Activated naive CD8-positive, alpha-beta T cell treated with anti-CD3 and anti-CD28 coated beads for 36 hours (primary cell): ENCODE measurements around the gene FANCC. TPM values are rescaled to one million over a fixed set of nuclear protein-coding genes. Genes with fewer than 3 reads are reported as not detected.

ENCODE experiments used
- DNase-seq: peaks from one replicate; pipeline ENCODE4 v3.0.0; 2021
- H3K27ac Mint-ChIP-seq: one replicate; pipeline ENCODE4 v1.8.0; 2022; ENCODE audit warnings: mild to moderate bottlenecking, moderate library complexity, mixed read lengths
- H3K27me3 Mint-ChIP-seq: one replicate; pipeline ENCODE4 v1.8.0; 2022; ENCODE audit warnings: mild to moderate bottlenecking, mixed read lengths
- H3K36me3 Mint-ChIP-seq: one replicate; pipeline ENCODE4 v1.8.0; 2021; ENCODE audit warnings: mild to moderate bottlenecking, mixed read lengths
- H3K4me1 Mint-ChIP-seq: one replicate; pipeline ENCODE4 v1.8.0; 2021; ENCODE audit warnings: mixed read lengths
- H3K4me3 Mint-ChIP-seq: one replicate; pipeline ENCODE4 v1.8.0; 2022; ENCODE audit warnings: mild to moderate bottlenecking, moderate library complexity, mixed read lengths
- H3K9me3 Mint-ChIP-seq: one replicate; pipeline ENCODE4 v1.8.0; 2022; ENCODE audit warnings: mixed read lengths
- total RNA-seq, 2 experiments: library from RNA; stranded (reverse); gene quantifications; one replicate each; pipeline ENCODE4 v1.2.3, GENCODE V29; 2021

The FANCC gene
- total RNA-seq, 2 experiments from 2014 or later = 16.0 to 16.5 TPM

DNA sequence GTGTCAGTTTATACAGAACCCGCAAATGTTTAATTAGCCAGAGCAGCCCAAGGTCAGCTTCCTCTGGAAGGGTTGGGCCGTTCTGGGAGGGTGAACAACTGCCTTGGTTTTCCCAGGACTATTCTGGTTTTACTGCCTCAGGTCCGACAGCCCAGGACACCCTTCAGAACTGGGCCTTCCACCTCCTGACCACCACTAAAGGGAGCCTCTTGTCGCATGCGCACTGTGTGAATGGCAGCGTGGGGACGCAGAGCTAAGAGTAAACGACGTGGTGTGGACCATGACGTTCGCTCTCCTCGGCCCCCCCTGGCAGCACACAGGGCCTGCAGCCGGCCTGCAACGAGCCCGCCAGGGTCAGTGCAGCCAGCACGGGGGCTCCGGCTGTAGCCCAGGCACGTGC is 214.9 kb downstream of the FANCC start:
- H3K4me1 Mint-ChIP-seq = no peaks in the 10 kb centered on the region
- no peak overlapping the region for H3K4me3 Mint-ChIP-seq
- H3K9me3 Mint-ChIP-seq = no peaks in the 10 kb centered on the region
- no peaks in the 10 kb centered on the region for H3K27me3 Mint-ChIP-seq
- no peak overlapping the region for H3K27ac Mint-ChIP-seq
- H3K36me3 Mint-ChIP-seq = no peaks in the 10 kb centered on the region
- no peak for DNase-seq

DNA sequence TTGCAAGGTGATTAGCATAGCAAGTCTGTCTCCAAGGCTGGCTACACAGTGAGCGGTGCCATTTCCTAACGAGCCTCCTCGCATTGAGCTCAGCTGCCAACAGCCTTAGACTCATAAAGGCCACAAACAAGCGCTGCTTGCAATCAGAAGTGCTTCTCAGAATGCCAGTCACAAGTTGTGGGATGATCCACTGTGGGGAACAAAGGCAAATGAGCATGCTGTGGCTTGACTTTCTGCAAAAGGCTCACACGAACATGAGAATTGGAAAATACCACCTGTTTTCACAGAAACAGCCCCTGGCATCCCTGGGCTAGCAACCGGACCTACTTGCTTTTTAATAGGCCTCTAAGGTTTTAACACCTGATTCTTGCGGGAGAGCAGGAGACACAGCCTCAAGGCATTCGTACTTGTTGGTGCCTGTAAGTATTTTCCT is 215.5 kb downstream of the FANCC start:
- Mint-ChIP-seq H3K36me3 (no peaks in the 10 kb centered on the region), H3K27me3 (no peaks in the 10 kb centered on the region), H3K27ac (no peak overlapping the region), H3K9me3 (no peaks in the 10 kb centered on the region), H3K4me3 (no peak overlapping the region), H3K4me1 (no peaks in the 10 kb centered on the region)
- no peak for DNase-seq

DNA sequence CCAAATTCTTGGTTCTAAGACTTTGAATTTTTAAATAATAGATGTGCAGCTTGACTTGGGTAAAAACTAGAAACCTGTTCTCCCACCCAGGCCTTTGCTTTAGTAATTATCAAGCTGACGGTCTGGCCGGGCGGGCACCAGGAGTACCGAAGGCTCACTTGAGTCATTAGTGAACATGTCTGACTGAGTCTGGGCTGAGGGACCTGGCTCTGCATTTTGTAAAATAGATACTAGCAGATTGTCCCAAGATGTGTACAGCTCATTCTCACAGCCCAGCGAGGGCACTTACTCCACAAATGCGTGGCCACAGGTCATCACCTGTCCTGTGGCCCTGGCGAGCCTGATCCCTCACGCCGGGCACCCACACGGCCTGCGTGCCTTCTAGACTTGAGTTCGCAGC is 216.2 kb downstream of the FANCC start:
- H3K4me3 Mint-ChIP-seq = no peak overlapping the region
- no peaks in the 10 kb centered on the region for H3K36me3 Mint-ChIP-seq

DNA sequence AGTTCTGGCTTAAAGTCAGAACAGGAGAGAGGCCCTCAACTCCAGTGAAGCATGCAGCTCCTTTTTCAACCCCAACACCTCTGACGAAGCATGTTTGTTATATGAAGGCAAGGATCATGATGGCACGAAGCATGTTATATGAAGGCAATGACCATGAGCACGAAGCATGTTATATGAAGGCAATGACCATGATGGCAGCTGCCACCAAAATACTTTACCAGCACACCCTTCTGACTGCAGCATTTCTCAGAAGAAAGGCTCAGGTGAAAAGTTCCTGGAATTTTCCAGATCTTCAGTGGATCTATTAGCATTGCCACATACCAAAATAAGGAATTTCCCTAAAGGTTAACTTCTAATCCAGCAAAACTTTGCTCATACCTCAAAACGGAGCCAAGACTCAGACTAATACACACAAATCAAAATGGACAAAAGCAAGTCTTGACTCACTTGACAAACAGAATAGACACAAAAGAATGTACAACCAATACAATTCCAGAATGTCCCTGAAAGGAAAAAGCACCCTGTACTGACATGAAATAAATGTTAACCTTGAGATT is 217.4 kb downstream of the FANCC start:
- no peaks in the 10 kb centered on the region for H3K4me1 Mint-ChIP-seq
- no peaks in the 10 kb centered on the region for H3K36me3 Mint-ChIP-seq
- no peak for DNase-seq
- H3K4me3 Mint-ChIP-seq = no peak overlapping the region
- no peak overlapping the region for H3K27ac Mint-ChIP-seq
- H3K27me3 Mint-ChIP-seq = no peaks in the 10 kb centered on the region
- H3K9me3 Mint-ChIP-seq = no peaks in the 10 kb centered on the region

More for the DNA sequence above, 216.2 kb downstream of the FANCC start:
- H3K27me3 Mint-ChIP-seq = no peaks in the 10 kb centered on the region
- H3K27ac Mint-ChIP-seq = no peak overlapping the region
- no peak for DNase-seq
- no peaks in the 10 kb centered on the region for H3K4me1 Mint-ChIP-seq
- H3K9me3 Mint-ChIP-seq = no peaks in the 10 kb centered on the region

DNA sequence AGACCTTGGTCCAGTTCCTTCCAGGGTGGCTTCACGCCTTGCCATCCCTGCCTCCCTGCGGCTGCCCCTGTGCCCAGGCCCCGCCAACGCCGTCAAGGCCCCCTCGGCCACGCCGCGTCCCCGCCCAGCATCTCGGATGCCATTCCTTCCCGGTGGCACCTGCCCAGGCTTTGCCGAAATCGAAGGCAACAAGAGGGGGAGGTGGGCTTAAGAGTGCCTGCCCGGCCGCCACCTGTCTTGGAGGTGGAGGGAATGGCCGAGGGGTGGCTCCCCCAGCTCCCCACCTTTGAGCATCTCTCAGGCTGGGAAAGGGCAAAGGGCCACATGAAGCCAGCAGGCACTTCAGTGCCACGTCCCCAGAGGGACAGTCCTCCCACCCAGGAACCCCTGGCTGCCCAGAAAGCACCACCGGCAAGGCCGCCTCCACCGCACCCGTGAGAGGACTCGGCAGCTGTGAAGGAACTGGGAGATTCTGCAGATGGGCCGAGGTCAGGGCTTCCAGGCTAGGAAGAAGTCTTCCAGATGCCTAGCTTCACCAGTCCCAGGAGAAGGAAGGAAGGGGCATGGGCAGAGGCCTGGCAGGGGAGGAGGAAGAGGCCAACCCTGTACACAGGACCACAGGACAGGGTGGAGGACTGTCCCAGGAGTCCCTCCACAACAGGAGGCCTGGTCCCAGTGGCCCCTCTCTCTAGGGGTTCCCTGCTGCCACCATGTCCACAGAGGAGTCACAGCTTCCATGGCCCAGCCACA is 218.0 kb downstream of the FANCC start:
- Mint-ChIP-seq H3K27me3 (no peaks in the 10 kb centered on the region), H3K9me3 (no peaks in the 10 kb centered on the region), H3K27ac (no peak overlapping the region), H3K36me3 (no peaks in the 10 kb centered on the region), H3K4me3 (no peak overlapping the region), H3K4me1 (no peaks in the 10 kb centered on the region)
- no peak for DNase-seq

DNA sequence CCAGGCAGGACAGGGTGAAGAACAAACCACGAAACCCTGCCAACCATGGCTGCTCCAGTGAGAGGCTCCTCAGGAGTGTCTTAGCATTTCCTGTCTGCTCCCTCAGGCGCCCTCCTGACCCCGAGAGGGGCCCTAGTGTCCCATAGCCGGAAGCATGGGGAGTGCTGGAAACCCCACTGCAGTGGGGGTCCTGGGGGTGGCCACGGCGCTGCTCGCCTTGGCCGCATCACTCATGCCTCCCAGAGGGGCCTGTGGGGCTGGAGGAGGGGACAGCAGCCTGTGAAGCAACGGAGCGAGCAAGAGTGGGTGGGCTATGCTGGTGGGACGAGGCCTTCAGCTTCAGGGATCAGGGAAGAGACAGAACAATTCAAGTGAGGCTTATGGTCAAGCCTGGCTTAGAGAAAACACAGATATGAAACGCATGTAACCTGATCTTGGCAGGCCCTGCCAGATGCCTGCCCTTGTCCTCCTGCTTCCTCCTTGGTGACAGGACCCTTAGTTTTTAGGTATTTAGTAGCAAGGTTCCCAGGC is 219.1 kb downstream of the FANCC start:
- Mint-ChIP-seq H3K9me3 (no peaks in the 10 kb centered on the region), H3K27me3 (no peaks in the 10 kb centered on the region), H3K27ac (no peak overlapping the region), H3K4me1 (no peaks in the 10 kb centered on the region), H3K4me3 (no peak overlapping the region), H3K36me3 (no peaks in the 10 kb centered on the region)
- no peak for DNase-seq

DNA sequence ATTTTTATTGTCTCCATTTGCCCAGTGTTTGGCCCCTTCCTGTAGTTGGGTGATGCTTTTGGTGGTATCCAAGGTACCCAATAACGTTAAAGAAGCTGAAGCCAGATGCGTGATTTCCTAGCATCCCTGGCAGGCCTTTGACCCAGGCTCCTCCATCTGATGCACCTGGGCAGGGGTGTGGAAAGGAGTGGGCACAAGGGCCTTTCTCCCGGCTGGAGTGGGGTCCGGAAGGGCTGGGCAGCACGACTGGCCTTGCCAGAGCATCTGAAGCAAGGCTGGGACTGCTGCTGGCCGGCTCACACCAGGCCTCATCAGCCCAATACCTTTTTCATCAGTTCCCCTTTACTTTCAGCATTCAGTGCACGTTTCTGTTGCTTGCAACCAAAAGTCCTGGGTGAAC is 220.2 kb downstream of the FANCC start:
- H3K9me3 Mint-ChIP-seq = no peaks in the 10 kb centered on the region
- DNase-seq = no peak
- peaks cover 7% of the 10 kb centered on the region for H3K4me1 Mint-ChIP-seq
- no peaks in the 10 kb centered on the region for H3K36me3 Mint-ChIP-seq
- no peaks in the 10 kb centered on the region for H3K27me3 Mint-ChIP-seq
- no peak overlapping the region for H3K27ac Mint-ChIP-seq
- no peak overlapping the region for H3K4me3 Mint-ChIP-seq

DNA sequence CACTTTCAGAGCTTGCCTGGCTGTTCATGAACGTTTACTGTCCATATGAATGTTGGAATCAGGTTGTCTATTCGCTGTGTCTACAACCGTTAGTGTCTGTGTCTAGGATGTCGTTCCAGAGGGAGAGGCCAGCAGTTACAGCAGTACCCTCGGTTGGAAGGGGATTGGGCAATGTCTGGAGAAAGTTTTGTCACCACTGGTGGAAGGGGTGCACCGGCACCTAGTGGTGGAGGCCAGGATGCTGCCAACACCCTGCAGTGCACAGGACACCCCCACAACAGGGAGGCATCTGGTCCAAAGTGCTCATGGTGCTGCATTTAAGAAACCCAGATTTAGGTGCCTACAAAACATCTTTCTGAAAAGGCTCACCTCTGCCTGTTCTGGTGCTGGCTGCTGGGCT is 220.7 kb downstream of the FANCC start:
- no peaks in the 10 kb centered on the region for H3K9me3 Mint-ChIP-seq
- no peak overlapping the region for H3K27ac Mint-ChIP-seq
- no peaks in the 10 kb centered on the region for H3K36me3 Mint-ChIP-seq
- peaks cover 9% of the 10 kb centered on the region for H3K4me1 Mint-ChIP-seq
- H3K4me3 Mint-ChIP-seq = no peak overlapping the region
- no peak for DNase-seq
- H3K27me3 Mint-ChIP-seq = no peaks in the 10 kb centered on the region

DNA sequence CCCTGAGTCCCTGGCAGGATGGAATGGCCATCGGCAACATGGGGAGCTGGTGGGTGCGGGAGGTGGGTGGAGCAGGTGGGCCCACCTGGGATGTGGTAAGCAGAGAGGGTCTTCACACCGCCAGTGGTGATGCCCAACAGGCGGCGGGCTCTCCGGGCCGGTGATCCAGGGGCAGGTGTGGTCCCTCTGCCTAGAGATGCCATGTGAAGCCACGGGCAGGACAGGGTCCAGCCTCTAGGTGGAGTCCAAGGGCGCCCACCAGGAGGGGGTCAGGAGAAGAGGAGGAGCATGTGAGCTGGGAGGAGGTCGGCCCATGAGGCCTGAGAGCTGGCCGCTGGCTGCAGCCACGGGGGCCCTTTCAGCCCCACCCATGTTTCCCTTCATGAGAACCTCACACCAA is 221.1 kb downstream of the FANCC start:
- no peak overlapping the region for H3K27ac Mint-ChIP-seq
- H3K27me3 Mint-ChIP-seq = no peaks in the 10 kb centered on the region
- no peak for DNase-seq
- peaks cover 11% of the 10 kb centered on the region for H3K4me1 Mint-ChIP-seq
- H3K9me3 Mint-ChIP-seq = no peaks in the 10 kb centered on the region
- H3K36me3 Mint-ChIP-seq = no peaks in the 10 kb centered on the region
- no peak overlapping the region for H3K4me3 Mint-ChIP-seq

DNA sequence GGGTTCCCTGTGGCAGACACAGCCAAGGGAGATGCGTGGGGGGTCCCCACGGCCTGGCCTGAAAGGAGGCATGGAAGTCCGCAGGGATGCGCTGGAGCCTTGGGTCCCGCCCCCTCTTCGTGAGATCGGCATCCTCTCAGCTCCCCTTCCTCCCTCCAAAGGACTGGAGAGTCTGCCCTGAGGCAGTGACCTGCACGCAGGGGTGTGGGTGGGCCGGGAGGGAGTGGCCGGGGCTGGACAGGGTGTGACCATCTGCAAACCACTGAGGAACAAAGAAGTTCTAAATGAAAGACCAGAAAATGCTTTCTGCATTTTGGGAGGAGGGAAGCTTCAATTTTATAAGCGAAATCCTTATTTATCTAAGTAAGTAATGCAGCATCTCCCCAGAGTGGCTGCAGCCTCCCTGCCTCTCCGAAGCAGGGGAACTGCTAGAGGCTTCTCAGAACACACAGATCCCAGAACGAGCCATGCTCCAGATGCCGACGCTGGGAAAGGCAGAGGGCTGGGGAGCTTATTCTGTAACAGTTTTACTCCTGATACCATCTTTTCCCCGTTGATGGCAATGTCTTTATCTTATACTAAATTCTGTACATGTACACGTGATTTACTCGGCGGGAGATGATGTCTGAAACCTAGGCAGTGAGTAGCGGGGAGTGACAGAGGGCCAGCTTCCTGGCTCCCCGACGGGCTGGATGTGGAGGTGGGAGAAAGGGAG is 221.7 kb downstream of the FANCC start:
- no peaks in the 10 kb centered on the region for H3K36me3 Mint-ChIP-seq
- peaks cover 11% of the 10 kb centered on the region for H3K4me1 Mint-ChIP-seq
- H3K27ac Mint-ChIP-seq = no peak overlapping the region
- H3K4me3 Mint-ChIP-seq = no peak overlapping the region
- H3K27me3 Mint-ChIP-seq = no peaks in the 10 kb centered on the region
- no peaks in the 10 kb centered on the region for H3K9me3 Mint-ChIP-seq
- no peak for DNase-seq

DNA sequence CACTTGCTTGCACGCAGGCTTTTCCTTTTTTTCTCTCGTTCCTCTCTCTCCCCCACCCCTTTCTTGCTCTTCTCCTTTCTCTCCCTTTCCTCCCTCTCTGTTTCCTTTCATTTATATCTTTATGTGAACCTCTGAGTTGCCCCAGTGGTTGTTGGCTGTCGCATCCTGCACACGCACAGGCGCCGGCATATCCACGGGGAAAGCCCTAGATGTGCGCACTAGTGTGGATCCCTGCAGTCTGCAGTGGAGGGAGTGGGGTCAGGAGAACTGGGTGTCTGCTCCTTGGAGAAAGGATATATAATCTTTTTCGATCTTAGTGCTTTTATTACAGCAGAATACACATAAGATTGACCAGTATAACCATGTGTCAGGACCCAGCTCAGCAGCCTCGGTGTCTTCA is 223.5 kb downstream of the FANCC start:
- no peaks in the 10 kb centered on the region for H3K36me3 Mint-ChIP-seq
- no peaks in the 10 kb centered on the region for H3K9me3 Mint-ChIP-seq
- DNase-seq = no peak
- H3K27ac Mint-ChIP-seq = no peak overlapping the region
- H3K4me3 Mint-ChIP-seq = no peak overlapping the region
- peaks cover 11% of the 10 kb centered on the region for H3K4me1 Mint-ChIP-seq
- H3K27me3 Mint-ChIP-seq = no peaks in the 10 kb centered on the region

DNA sequence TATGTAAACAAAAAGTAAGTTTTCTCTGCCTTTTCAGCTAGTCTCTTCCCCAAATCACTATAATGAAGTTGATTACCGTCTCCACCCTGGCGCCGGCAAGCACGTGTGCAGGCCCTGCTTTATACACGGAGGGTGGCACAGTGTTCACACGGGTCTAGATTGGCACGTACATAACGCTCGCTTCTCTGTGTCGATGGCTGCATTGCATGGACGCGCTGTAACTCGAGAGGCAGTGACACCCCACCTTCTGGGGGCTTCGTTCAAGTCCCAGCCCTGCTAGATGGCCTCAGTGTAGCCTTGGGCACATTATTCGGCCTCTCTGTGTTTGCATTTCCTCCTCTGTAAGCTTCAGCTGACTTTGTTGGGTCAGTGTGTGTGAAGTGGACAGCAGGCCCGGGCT is 223.9 kb downstream of the FANCC start:
- H3K4me1 Mint-ChIP-seq = peaks cover 11% of the 10 kb centered on the region

DNA sequence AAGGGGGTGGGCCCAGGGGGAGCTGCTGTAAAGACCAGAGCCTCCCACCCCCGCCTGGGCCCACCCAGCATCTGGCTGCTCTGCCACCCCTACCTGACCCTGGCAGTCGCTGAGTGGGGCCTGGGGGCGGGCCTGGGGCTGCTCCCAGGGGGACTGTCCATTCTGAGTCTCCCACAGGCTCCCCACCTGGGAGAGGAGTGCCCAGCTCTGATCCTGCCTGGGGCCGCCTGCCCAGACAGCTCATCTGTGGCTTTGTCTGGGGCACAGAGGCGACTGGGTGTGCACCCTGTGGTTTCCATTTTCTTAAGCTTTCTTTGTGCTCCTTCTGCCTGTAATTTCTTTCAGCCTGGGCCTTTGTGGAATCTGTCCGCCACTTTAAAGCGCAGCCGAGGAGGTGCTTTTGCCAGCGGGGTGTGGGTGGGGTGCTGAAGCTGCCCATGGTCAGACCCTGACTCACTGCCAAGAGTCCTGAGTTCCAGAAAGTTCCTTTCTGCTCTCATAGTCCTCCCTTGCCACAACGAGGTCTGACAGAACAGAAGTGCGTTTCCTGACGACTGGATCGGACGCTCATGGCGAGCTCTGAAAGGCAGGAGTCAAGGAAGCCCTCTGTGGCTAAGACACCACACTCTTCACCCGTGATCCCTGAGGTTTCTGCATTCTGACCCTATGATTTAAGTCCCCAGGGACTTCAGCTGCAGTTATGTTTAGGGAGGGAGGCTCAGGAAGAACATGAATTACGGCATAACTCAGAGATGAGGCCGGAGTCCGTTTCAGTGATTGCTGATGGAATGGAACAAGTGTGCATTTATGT is 225.0 kb downstream of the FANCC start:
- H3K4me3 Mint-ChIP-seq = no peak overlapping the region
- H3K27ac Mint-ChIP-seq = no peak overlapping the region
- no peak for DNase-seq
- peaks cover 11% of the 10 kb centered on the region for H3K4me1 Mint-ChIP-seq
- no peaks in the 10 kb centered on the region for H3K9me3 Mint-ChIP-seq
- H3K36me3 Mint-ChIP-seq = no peaks in the 10 kb centered on the region
- H3K27me3 Mint-ChIP-seq = no peaks in the 10 kb centered on the region

More for the DNA sequence above, 223.9 kb downstream of the FANCC start:
- no peak for DNase-seq
- H3K27me3 Mint-ChIP-seq = no peaks in the 10 kb centered on the region
- no peak overlapping the region for H3K27ac Mint-ChIP-seq
- H3K9me3 Mint-ChIP-seq = no peaks in the 10 kb centered on the region
- no peaks in the 10 kb centered on the region for H3K36me3 Mint-ChIP-seq
- no peak overlapping the region for H3K4me3 Mint-ChIP-seq

DNA sequence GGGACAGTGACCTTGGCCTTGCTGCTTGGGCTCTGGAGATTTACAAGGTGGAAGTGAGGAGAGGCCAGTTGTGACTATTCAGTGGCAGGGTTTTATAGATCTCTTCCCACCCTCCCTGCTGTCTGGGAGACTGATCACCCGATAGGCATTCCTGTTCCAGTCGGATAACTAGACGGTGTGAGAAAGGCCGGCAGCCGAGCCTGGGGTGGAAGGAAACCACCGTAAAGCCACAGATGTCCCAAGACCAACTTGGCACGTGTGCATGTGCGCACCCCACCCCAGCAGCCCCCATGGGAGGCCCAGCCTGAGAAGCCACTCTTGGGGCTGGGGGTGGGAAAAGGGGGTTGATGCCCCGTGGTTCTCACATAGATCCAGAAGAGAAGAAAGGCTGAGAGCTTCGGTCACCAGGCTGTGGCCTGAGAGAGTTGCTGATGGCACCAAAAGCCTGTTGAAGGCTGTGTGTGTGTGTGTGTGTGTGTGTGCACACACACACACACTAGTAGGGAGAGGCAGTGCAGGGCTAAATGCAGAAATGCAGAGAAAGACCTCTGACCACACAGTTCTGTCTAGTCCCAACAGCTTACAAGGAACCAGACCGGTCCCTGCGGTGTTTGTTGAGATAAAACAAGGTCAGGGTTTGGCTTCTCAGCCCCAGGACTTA is 225.8 kb downstream of the FANCC start:
- Mint-ChIP-seq H3K9me3 (no peaks in the 10 kb centered on the region), H3K4me1 (peaks cover 11% of the 10 kb centered on the region), H3K27ac (no peak overlapping the region), H3K36me3 (no peaks in the 10 kb centered on the region), H3K4me3 (no peak overlapping the region), H3K27me3 (no peaks in the 10 kb centered on the region)
- no peak for DNase-seq
